HPDE6-E6E7 (cell line): ENCODE data around the gene FBLN2.

ENCODE experiments used
- DNase-seq: peaks from one replicate; pipeline ENCODE4 v3.0.0; 2011; ENCODE audit warnings: missing footprints; ENCODE audit errors: extremely low spot score

FBLN2 gene

GRCh38 chr3:13661121-13661520 lies 112.2 kb downstream of the FBLN2 start:
- DNase-seq = no peak

DNA sequence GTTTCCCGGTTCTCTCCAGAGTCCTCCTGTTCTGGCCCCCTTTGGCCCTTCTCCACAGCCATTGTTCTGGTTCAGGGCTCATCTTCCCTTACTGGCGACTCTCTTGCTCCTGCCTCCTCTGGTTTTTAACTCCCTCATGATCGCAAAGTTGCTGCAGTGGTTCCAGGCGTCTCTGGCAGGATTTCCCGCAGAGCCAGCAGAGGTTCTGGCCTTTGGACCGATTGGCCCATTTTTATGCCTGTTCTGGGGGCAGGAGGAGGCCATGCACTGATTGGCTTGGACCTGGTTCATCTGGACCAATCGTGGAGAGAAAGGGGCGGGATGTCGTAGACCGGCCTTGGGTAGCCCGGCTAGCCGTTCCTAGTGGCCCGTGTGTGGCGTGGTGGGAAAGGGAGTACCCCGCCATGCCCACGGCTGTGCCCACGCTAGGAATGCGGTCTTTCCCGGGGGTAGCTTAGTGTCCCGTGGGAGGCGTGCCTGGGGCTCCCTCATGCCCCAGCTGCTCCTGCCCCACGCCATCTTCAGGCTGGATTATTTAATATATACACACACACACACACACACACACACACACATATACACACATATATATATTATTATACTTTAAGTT lies 113.4 kb downstream of the FBLN2 start:
- no peak for DNase-seq

DNA sequence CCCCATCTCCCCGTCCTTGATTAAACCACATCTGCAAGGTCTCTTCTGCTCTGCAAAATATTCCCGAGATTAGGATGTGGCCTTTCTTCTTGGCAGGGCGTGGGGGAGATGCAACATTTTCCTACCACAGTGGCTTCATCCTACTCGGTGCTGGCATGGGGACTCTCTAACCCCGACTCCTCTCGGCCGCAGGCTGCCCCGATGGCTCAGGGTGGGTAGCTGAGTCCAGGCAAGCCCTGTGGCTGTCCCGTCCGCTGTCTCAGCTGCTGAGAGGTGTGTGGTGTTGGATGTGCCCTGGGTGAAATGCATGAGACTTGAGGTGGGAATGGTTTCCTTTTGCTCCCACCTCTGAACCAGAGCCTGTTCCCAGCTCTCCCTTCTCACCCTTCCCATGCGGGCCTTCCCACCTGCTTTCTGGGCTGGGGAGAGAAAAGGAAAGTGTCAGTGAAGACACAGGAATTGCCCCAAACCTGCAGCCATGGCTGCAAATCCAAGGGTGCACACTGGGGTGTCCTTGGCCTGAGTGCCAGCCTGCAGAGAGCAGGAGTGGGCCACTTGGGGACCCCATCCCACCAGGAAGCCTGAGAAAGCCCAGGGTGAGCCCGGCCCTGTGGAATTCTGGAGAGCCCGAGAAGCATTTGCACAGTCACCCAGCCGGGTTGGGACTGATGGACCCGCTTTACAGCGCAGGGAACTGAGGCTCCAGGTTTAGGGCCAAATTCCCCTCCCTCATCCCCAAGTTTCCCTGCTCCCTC lies 115.0 kb downstream of the FBLN2 start:
- no peak for DNase-seq

DNA sequence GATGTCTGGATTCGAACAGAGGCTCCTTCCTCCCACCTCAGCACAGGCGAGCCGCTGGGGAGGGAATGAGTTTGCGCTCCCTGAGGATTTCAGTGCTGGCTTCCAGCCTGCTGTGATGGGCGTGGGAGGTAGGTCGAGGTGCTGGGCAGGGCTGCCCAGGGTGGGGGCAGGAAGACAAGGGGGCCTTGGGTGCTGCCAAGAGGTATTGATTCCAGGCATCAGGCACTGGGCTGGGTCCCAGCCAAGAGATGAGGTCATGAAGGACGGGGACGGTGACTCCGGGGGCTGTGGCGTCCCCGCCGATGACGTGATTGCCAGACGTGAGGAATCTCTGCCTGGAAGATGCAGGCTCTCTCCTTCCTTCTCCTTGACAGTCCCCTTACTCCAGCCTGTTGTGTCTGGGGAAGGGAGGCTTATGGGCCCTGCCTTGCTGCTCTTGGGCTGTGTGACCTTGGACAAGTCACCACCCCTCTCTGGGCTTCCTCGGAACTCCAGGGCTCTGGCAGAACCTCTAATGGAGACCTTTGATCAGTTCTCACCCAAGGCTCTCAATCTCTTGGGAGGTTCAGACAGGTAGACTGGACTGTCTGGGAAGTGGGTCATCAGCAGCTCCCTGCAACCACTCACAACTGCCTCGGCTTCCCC lies 116.8 kb downstream of the FBLN2 start:
- DNase-seq = no peak

GRCh38 chr3:13666227-13666619 lies 117.3 kb downstream of the FBLN2 start:
- no peak for DNase-seq

DNA sequence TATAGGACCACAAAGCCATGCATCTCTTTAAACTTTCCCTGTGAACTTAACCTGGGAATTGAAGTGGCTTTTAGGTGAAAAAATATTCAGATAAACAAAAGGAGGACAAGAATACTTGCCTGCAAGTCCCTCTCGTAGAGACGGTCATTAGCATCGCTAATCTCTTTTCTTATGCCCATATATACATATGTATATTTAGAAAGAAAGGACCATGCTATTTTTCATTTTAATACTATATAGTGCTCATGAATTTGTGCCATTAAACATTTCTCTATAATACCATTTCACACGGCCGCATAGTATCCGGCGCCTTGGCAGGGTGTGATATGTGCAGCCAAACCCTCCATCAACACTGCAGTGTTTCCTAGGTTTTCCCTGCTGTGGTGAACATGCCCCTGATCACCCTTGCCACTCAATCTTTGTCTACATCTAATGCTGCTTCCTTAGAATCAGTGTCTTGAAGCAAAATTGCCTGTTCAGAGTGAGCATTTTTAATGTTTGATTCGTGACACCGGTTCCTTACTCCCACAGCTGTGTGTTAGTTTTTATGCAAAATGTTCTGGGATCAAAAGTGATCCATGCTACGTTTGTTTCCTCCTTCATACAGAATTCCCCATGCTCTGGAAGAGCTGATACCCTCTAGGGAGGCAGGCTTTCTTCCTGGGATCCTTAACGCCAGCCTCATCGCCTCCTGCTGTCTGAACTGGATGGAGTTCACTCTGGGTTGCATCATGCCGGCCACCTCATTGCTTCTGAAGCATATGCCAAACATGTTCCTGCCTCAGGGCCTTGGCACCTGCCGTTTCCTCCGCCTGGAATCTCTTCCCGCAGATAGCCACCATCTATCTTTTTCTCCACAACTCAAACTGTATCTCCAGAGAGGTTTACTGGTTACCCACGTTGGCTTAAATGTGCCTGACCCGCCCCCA lies 118.1 kb downstream of the FBLN2 start:
- no peak for DNase-seq

DNA sequence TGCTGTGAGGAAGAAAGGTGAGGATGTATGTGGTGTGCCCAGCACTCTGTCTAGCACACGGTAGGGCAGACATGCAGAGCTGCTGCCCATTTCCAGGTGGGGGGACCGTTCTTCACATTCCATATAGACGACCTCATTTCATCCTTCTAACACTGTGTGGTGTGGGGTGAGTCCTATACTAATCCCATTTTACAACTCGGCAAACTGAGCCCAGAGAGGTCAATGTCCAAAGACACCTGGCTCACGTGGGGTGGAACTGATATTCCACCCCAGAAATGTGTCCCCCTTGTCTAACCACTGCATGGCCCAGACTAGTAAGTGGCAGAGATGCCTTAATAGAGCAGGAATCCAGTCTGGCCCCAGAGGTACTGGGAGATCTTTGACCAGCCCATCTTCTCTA lies 119.2 kb downstream of the FBLN2 start:
- no peak for DNase-seq

GRCh38 chr3:13669457-13669856 lies 120.5 kb downstream of the FBLN2 start:
- no peak for DNase-seq

- DNase-seq = no peak
Measured at GRCh38 chr3:13670292-13670691, 121.4 kb downstream of the FBLN2 start.

GRCh38 chr3:13671482-13672233 lies 122.7 kb downstream of the FBLN2 start:
- no peak for DNase-seq

DNA sequence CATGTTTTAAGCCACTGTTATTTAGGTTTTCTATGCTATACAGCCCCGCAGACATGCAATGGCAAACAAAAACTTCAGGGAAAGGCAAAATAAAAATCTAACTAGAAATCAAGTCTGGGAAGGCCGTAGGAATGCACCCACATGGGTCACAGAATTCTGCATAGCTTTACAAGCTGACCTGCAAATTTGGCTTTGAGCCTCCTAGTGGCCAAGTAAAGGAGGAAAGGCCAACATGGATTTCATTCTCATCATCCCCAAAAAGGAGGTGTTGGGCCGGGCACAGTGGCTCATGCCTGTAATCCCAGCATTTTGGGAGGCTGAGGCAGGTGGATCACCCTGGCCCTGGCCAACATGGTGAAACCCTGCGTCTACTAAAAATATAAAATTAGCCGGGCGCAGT lies 124.3 kb downstream of the FBLN2 start:
- no peak for DNase-seq

DNA sequence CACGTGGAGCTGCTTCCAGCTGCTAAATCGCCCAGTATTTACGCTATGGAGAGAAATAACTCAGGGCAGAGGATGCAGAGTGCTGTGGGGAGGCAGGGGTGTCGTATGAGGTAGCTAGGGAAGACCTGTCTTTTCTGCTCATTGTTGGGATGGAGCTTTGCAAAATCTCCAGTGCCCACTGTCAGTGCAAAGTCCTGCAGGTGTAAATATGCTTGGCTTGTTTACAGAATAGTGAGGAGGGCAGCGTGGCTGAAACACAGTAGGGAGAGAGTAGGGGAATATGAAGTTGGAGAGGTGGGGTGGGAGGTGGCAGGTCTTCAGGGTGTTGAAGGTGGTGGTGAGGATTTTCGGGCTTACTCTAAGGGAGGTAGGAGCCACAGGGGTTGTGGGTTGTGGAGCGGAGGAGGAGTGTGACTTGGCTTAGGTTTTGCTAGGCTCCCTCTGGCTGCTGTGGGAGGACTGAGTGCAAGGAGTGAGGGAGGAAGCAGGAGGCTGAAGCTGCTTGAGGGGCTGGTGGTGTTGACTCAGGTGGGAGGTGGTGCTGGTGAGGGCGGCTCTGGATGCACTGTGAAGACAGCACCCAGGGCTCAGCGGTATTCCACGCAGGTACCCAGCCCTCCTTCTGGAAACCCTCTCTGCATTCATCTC lies 125.7 kb downstream of the FBLN2 start:
- no peak for DNase-seq

- no peak for DNase-seq
Measured at GRCh38 chr3:13676356-13677017, 127.6 kb downstream of the FBLN2 start.

GRCh38 chr3:13677272-13677671 lies 128.3 kb downstream of the FBLN2 start:
- no peak for DNase-seq

DNA sequence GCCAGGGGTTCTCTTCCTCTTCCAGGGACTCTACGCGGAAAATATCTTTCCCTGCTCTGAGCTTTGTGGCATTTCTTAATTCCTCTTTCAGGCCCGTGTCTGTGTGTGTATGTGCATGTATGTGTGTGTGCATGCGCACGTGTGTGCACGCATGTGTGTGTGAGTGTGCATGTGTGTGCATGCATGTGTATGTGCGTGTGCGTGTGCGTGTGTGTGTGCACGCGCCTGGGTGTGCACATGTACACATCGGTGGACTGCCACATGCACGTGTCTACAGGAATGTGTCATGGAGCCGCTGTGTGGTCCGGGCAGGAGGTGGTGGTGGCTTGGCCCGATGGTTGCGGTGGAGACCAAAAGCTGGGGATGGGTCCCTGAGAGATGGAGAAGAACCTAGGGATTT lies 133.0 kb downstream of the FBLN2 start:
- DNase-seq = no peak

GRCh38 chr3:13682331-13683013 lies 133.5 kb downstream of the FBLN2 start:
- no peak for DNase-seq

GRCh38 chr3:13683288-13683687 lies 134.4 kb downstream of the FBLN2 start:
- DNase-seq = no peak

DNA sequence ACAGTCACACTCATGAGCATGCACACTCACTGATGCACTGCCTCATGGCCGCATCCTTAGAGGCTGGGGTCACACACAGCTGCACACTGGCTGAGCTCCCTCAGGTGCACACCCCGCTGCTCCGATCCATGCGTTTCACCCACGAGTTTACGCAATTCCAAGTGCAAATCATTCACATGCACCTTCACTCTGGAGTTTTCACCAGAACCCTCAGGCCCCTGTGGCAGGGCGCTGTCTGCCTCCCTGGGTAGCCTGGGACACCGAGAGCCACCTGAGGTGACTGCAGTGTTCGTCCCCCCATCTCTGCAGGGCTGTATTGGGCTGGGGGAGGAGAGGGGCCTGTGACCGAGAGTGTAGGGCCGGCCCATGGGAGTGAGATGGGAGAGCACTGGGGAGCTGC lies 134.8 kb downstream of the FBLN2 start:
- no peak for DNase-seq

DNA sequence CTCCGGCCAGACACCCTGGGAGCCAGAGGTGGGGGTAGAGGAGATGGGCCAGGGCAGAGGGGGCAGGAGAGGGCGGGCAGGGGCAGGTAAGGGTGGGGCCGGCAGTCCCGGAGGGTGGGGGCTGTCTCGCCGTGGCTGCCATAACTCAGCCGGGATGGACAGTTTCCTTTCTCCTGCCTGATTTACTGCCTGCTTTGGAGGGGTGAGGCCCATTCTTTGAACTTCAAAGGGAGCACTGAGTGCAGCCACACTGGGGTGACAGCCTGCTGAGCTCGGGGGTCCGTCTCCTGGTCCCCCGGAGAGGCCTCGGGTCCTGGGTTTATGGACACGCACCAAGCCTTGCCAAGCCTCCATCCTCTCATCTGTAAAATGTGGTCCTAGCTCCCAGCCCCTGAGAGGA lies 135.4 kb downstream of the FBLN2 start:
- DNase-seq = no peak

GRCh38 chr3:13684854-13685253 lies 135.9 kb downstream of the FBLN2 start:
- DNase-seq = no peak
